ENCODE measurements around the gene KLF6.

Gene KLF6

GRCh38 chr10:3784510-3785250 lies at the start of gene KLF6:
KLF6 (minus strand) TSS chr10:3785209; CDS start chr10:3785014, 195 bp downstream.
- peak; percentile 60 for DNase-seq

- no peak for DNase-seq
Observed at GRCh38 chr10:3834404-3834803, 49.4 kb upstream of the KLF6 start.

GRCh38 chr10:3833046-3833445 lies 48.0 kb upstream of the KLF6 start:
- no peak for DNase-seq

GRCh38 chr10:3832022-3832786 lies 47.2 kb upstream of the KLF6 start:
- no peak for DNase-seq

- no peak for DNase-seq
Observed at GRCh38 chr10:3831608-3832007, 46.6 kb upstream of the KLF6 start.

GRCh38 chr10:3830946-3831345 lies 45.9 kb upstream of the KLF6 start:
- DNase-seq, result peak; percentile 8

- no peak for DNase-seq
Observed at GRCh38 chr10:3829156-3830050, 44.4 kb upstream of the KLF6 start.

- no peak for DNase-seq
Observed at GRCh38 chr10:3828404-3829155, 43.6 kb upstream of the KLF6 start.

- DNase-seq, result no peak
Observed at GRCh38 chr10:3827768-3828403, 42.9 kb upstream of the KLF6 start.

GRCh38 chr10:3827266-3827665 lies 42.3 kb upstream of the KLF6 start:
- DNase-seq, result no peak

GRCh38 chr10:3825862-3826351 lies 40.9 kb upstream of the KLF6 start:
- no peak for DNase-seq

GRCh38 chr10:3825244-3825643 lies 40.2 kb upstream of the KLF6 start:
- DNase-seq, result no peak

GRCh38 chr10:3822541-3823330 lies 37.7 kb upstream of the KLF6 start:
- DNase-seq, result no peak

- no peak for DNase-seq
Observed at GRCh38 chr10:3820255-3820654, 35.2 kb upstream of the KLF6 start.

GRCh38 chr10:3816995-3817394 lies 32.0 kb upstream of the KLF6 start:
- DNase-seq, result no peak

GRCh38 chr10:3814838-3815220 lies 29.8 kb upstream of the KLF6 start:
- DNase-seq, result no peak

GRCh38 chr10:3813986-3814837 lies 29.2 kb upstream of the KLF6 start:
- no peak for DNase-seq

- DNase-seq, result no peak
Observed at GRCh38 chr10:3813267-3813666, 28.3 kb upstream of the KLF6 start.

- no peak for DNase-seq
Observed at GRCh38 chr10:3812141-3812540, 27.1 kb upstream of the KLF6 start.

GRCh38 chr10:3811291-3811870 lies 26.4 kb upstream of the KLF6 start:
- DNase-seq, result no peak
